ENCODE measurements around the gene CCDC73. TPM values are rescaled to one million over a fixed set of nuclear protein-coding genes. Genes with fewer than 3 reads are reported as not detected.

Gene CCDC73
- total RNA-seq, 1 donor from 2014 or later = 0.27 TPM

- DNase-seq (ENCODE audit: low spot score in 2 of 2, unreplicated experiment in 2 of 2) = no peak
- H3K27me3 Mint-ChIP-seq (ENCODE audit: low read depth) = no peaks in the 10 kb centered on the region
- H3K4me3 Mint-ChIP-seq = no peak overlapping the region
- no peaks in the 10 kb centered on the region for H3K36me3 Mint-ChIP-seq
- H3K27ac Mint-ChIP-seq = no peak overlapping the region
- H3K9me3 Mint-ChIP-seq = peaks cover 7% of the 10 kb centered on the region
- TF ChIP-seq CTCF (IDR thresholded peaks at IDR 0.05; ENCODE audit: unreplicated experiment) = no peak
- H3K4me1 Mint-ChIP-seq = peaks cover 18% of the 10 kb centered on the region
These were observed 135.6 kb downstream of the CCDC73 start for GRCh38 chr11:32658639-32659406.

DNA sequence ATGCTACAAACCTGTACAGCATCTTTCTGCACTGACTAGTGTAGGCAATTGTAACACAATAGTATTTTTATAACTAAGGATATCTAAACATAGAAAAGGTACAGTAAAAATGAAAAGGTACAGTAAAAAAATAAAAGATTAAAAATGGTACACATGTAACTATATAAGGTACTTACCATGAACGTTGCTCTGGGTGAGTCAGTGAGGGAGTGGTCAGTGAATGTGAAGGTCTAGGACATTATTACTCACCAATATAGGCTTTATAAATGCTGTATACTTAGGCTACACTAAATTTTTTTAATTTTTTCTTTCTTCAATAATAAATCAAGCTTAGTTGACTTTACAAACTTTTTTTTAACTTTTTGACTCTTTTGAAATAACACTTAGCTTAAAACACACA, 150.9 kb downstream of the CCDC73 start:
- Mint-ChIP-seq H3K4me3 (no peak overlapping the region), H3K27ac (no peak overlapping the region), H3K27me3 (ENCODE audit: low read depth) (no peaks in the 10 kb centered on the region), H3K4me1 (peaks cover 4% of the 10 kb centered on the region), H3K9me3 (peaks cover 14% of the 10 kb centered on the region), H3K36me3 (peaks cover 2% of the 10 kb centered on the region)
- TF ChIP-seq CTCF (IDR thresholded peaks at IDR 0.05; ENCODE audit: unreplicated experiment) = no peak
- no peak for DNase-seq (ENCODE audit: low spot score in 2 of 2, unreplicated experiment in 2 of 2)

- Mint-ChIP-seq H3K27ac (no peak overlapping the region), H3K4me1 (peaks cover 16% of the 10 kb centered on the region), H3K4me3 (no peak overlapping the region), H3K27me3 (ENCODE audit: low read depth) (no peaks in the 10 kb centered on the region), H3K9me3 (peaks cover 8% of the 10 kb centered on the region), H3K36me3 (no peaks in the 10 kb centered on the region)
- TF ChIP-seq CTCF (IDR thresholded peaks at IDR 0.05; ENCODE audit: unreplicated experiment) = no peak
- DNase-seq (ENCODE audit: low spot score in 2 of 2, unreplicated experiment in 2 of 2) = no peak
These were observed 153.1 kb downstream of the CCDC73 start for GRCh38 chr11:32641361-32641760.

DNA sequence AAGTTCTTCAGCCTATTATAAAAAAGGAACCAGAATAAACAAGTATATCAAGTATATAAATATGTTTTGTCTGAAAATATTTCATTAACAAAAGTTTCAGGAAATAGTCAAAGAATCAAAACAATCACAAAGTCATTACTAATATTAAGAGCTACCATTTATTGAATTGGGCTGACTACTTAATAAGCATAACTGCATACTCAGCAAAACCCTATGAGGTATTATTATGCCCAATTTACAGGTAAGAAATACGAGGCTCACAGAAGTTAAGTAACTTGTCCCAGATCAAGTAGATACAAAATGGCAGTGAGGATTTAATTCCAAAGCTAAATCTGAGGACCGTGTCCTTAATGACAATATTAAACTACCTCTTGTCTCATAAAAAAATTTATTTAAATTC, 158.6 kb downstream of the CCDC73 start:
- peaks cover 22% of the 10 kb centered on the region for H3K4me1 Mint-ChIP-seq
- no peak overlapping the region for H3K27ac Mint-ChIP-seq
- H3K9me3 Mint-ChIP-seq = peaks cover 15% of the 10 kb centered on the region
- DNase-seq (ENCODE audit: low spot score in 2 of 2, unreplicated experiment in 2 of 2) = no peak
- H3K27me3 Mint-ChIP-seq (ENCODE audit: low read depth) = peaks cover 2% of the 10 kb centered on the region
- H3K36me3 Mint-ChIP-seq = peaks cover 6% of the 10 kb centered on the region
- TF ChIP-seq CTCF (IDR thresholded peaks at IDR 0.05; ENCODE audit: unreplicated experiment) = no peak
- H3K4me3 Mint-ChIP-seq = no peak overlapping the region

DNA sequence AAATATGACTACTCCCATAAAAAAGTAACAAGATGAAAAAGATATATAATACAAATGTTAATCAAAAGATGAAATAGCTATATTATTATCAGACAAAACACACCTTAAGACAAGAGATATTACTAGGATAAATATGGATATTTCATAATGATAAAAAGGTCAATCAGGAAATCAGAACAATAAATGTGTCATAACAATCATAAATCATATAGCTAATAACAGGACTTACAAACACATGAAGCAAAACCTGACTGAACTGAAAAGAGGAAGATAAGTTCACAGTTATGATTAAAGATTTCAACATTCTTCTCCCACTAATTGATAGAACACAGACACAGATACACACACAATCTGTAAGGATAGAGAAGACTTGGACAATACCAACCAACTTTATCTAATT, 163.6 kb downstream of the CCDC73 start:
- Mint-ChIP-seq H3K36me3 (peaks cover 8% of the 10 kb centered on the region), H3K4me3 (no peak overlapping the region), H3K9me3 (peaks cover 15% of the 10 kb centered on the region), H3K27me3 (ENCODE audit: low read depth) (peaks cover 5% of the 10 kb centered on the region), H3K4me1 (peaks cover 17% of the 10 kb centered on the region), H3K27ac (peak overlapping the region; percentile 68)
- DNase-seq (ENCODE audit: low spot score in 2 of 2, unreplicated experiment in 2 of 2) = no peak
- no peak for TF ChIP-seq CTCF (IDR thresholded peaks at IDR 0.05; ENCODE audit: unreplicated experiment)

Measured in mesothelial cell of epicardium (in vitro differentiated cells).